Activated T-cell treated with anti-CD3 and anti-CD28 coated beads, Interleukin-2, amount 50 U/mL, for 4 hours (primary cell): Measurements from ENCODE around the gene MAD2L2. TPM values are rescaled to one million over a fixed set of nuclear protein-coding genes. Genes with fewer than 3 reads are reported as not detected.
A peak's percentile ranks its signal among the peaks of the same experiment; 100 is the strongest.

Source experiments
- ATAC-seq, 2 donors: fragments of 200-7000 bp; cut with Tn5 transposase; one replicate each; pipeline ENCODE4 v1.10.0; 2021
- DNase-seq: peaks from one replicate; pipeline ENCODE4 v3.0.0-alpha.2; 2020
- H3K27me3 Mint-ChIP-seq: one replicate; pipeline ENCODE4 v1.8.0; 2021; ENCODE audit warnings: low read depth, mixed read lengths
- H3K36me3 Mint-ChIP-seq: one replicate; pipeline ENCODE4 v1.8.0; 2022; ENCODE audit warnings: mixed read lengths; ENCODE audit not compliant: insufficient read depth
- H3K4me1 Mint-ChIP-seq: one replicate; pipeline ENCODE4 v1.8.0; 2021; ENCODE audit warnings: low read depth, mixed read lengths
- H3K4me3 Mint-ChIP-seq: one replicate; pipeline ENCODE4 v1.8.0; 2021; ENCODE audit warnings: mild to moderate bottlenecking, moderate library complexity, mixed read lengths
- H3K9me3 Mint-ChIP-seq: one replicate; pipeline ENCODE4 v1.8.0; 2021; ENCODE audit warnings: mixed read lengths
- total RNA-seq, 3 donors: library from RNA; stranded (reverse); gene quantifications; one replicate each; pipeline ENCODE4 v1.2.1, GENCODE V29; 2021

The MAD2L2 gene
- total RNA-seq, 3 donors from 2014 or later, result 60.7 to 67.1 (median 63.0) TPM

- no peak overlapping the region for H3K4me3 Mint-ChIP-seq
- DNase-seq (no peak), ATAC-seq (no peak)
- no peaks in the 10 kb centered on the region for H3K27me3 Mint-ChIP-seq
- H3K36me3 Mint-ChIP-seq, result peaks cover 3% of the 10 kb centered on the region
- H3K4me1 Mint-ChIP-seq, result peaks cover 9% of the 10 kb centered on the region
- H3K9me3 Mint-ChIP-seq, result no peaks in the 10 kb centered on the region
These were observed 22.4 kb downstream of the MAD2L2 start for GRCh38 chr1:11658542-11658941.

DNA sequence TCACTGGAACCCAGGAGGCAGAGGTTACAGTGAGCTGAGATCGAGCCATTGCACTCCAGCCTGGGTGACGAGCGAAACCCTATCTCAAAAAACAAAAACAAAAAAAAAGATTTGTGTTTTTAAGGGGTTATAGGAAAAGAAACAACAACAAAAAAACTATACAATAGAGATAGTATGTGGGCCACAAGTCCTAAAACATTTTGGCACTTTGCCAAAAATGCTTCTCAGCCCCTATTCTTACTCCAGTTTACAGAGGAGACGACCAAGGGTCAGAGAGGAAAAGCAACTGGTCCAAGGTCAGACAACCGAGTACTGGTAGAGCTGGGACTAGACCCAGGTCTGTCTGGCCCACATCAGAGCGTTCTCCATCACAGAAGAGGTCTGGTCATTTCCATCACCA, 23.3 kb downstream of the MAD2L2 start:
- no peak for ATAC-seq
- Mint-ChIP-seq H3K36me3 (peaks cover 3% of the 10 kb centered on the region), H3K9me3 (no peaks in the 10 kb centered on the region), H3K27me3 (no peaks in the 10 kb centered on the region), H3K4me1 (peaks cover 9% of the 10 kb centered on the region), H3K4me3 (no peak overlapping the region)
- DNase-seq, result no peak

- no peaks in the 10 kb centered on the region for H3K9me3 Mint-ChIP-seq
- peaks cover 20% of the 10 kb centered on the region for H3K4me1 Mint-ChIP-seq
- H3K4me3 Mint-ChIP-seq, result peak overlapping the region; percentile 79
- DNase-seq (no peak), ATAC-seq (peak; percentile 23 to 27)
- H3K36me3 Mint-ChIP-seq, result no peaks in the 10 kb centered on the region
- no peaks in the 10 kb centered on the region for H3K27me3 Mint-ChIP-seq
These were observed 25.8 kb downstream of the MAD2L2 start for GRCh38 chr1:11654939-11655808.

- Mint-ChIP-seq H3K4me3 (peak within 1 kb of the TSS; percentile 79), H3K27me3 (no peaks in the 10 kb centered on the region), H3K36me3 (no peaks in the 10 kb centered on the region), H3K4me1 (peaks cover 28% of the 10 kb centered on the region), H3K9me3 (no peaks in the 10 kb centered on the region)
- ATAC-seq (peak; percentile 84 to 85), DNase-seq (peak; percentile 64)
These were observed 26.6 kb downstream of the MAD2L2 start, which contains the start of the genes FBXO2 and FBXO44 for GRCh38 chr1:11654137-11654938. Gene FBXO2, minus strand, starts transcription at chr1:11654429. Its CDS starts 89 bp downstream, at chr1:11654340. Gene FBXO44, plus strand, starts transcription at chr1:11654877. Its CDS starts 959 bp downstream, at chr1:11655836.

- Mint-ChIP-seq H3K9me3 (no peaks in the 10 kb centered on the region), H3K27me3 (no peaks in the 10 kb centered on the region), H3K4me3 (peak overlapping the region; percentile 56), H3K4me1 (peaks cover 28% of the 10 kb centered on the region), H3K36me3 (no peaks in the 10 kb centered on the region)
- ATAC-seq (no peak), DNase-seq (no peak)
These were observed 27.1 kb downstream of the MAD2L2 start for GRCh38 chr1:11653861-11654136.

DNA sequence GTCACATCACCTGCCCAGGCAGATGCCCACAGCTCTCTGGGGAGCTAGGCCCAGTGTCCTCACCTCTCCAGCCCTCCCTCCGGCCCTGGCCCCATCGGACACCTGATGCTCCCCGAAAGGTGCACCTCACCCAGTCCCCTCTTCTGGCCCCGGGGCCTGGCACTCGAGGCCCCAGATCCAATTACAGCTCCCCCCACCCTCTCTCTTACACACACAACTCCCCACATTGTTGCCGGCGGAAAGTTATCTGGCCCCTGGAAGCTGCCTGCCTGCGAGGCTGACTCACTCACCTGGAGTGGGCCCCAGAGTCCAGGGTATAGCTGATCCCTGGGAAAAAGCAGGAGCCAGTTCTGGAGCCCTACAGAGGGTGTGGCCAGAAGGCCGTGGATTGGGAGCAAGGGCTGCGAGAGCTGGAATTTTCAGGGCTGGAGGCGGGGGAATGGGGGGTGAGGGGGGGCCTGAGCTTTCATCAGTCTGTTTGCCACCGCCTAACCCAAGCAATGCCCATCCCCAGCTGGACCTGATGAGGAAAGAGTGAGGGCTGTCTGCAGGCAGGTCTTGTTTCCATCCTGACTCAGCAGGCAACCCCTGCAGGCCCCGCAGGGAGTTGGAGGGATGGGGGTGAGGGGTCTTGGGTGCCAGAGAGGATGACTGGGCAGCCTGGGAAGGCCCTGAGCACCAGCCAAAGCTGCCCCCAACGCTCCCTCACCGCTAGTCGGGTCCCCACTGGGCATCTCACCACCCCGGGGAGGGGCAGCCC, 27.7 kb downstream of the MAD2L2 start:
- H3K4me1 Mint-ChIP-seq, result peaks cover 30% of the 10 kb centered on the region
- no peaks in the 10 kb centered on the region for H3K9me3 Mint-ChIP-seq

GRCh38 chr1:11652203-11652780, 28.7 kb downstream of the MAD2L2 start:
- no peaks in the 10 kb centered on the region for H3K27me3 Mint-ChIP-seq
- DNase-seq (no peak), ATAC-seq (no peak)
- peaks cover 30% of the 10 kb centered on the region for H3K4me1 Mint-ChIP-seq
- H3K4me3 Mint-ChIP-seq, result no peak overlapping the region
- no peaks in the 10 kb centered on the region for H3K9me3 Mint-ChIP-seq
- H3K36me3 Mint-ChIP-seq, result no peaks in the 10 kb centered on the region

More for the DNA sequence above, 27.7 kb downstream of the MAD2L2 start:
- peak overlapping the region; percentile 56 for H3K4me3 Mint-ChIP-seq
- H3K27me3 Mint-ChIP-seq, result no peaks in the 10 kb centered on the region
- DNase-seq (no peak), ATAC-seq (no peak)
- H3K36me3 Mint-ChIP-seq, result no peaks in the 10 kb centered on the region

GRCh38 chr1:11651017-11651416, 29.9 kb downstream of the MAD2L2 start:
- ATAC-seq (no peak), DNase-seq (no peak)
- Mint-ChIP-seq H3K36me3 (no peaks in the 10 kb centered on the region), H3K27me3 (no peaks in the 10 kb centered on the region), H3K4me3 (peak overlapping the region; percentile 78), H3K9me3 (no peaks in the 10 kb centered on the region), H3K4me1 (peaks cover 29% of the 10 kb centered on the region)

GRCh38 chr1:11650331-11650991, 30.5 kb downstream of the MAD2L2 start:
- DNase-seq (peak; percentile 64), ATAC-seq (peak; percentile 67 to 69)
- Mint-ChIP-seq H3K9me3 (no peaks in the 10 kb centered on the region), H3K36me3 (no peaks in the 10 kb centered on the region), H3K27me3 (no peaks in the 10 kb centered on the region), H3K4me1 (peaks cover 23% of the 10 kb centered on the region), H3K4me3 (peak overlapping the region; percentile 78)

DNA sequence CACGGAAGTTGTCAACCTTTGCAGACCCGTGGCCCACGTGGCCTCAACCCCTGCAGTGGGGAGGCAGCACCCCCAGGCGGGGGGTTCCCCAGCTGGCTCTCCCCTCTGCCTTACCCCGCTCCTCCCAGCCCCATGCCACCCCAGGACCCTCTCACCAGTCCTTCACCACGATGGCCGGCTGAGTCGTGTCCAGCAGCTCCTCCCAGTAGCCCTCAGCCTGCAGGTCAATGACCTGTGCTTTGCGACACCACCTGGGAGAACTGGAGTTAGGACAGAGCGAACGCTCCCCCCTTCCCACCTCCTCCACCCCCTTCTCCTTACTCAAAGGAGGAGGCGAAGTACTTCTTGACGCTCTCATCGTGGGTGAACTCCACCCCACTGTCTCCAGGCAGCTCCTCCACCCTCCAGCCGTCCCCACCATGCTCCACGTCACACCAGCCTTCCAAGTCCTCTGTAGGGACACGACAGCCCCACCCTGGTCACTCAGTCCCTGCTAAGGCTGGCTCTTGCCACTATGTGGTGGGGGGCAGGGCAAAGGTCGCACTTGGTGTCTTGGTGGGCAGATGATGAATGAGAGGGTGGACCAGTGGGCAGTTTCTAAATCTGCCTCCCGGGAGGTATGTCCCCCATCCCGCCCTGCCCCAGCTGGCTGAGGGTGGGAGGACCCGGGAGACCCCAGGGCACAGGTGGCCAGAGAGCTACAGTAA, 31.2 kb downstream of the MAD2L2 start:
- Mint-ChIP-seq H3K36me3 (no peaks in the 10 kb centered on the region), H3K9me3 (no peaks in the 10 kb centered on the region), H3K4me1 (peaks cover 21% of the 10 kb centered on the region), H3K4me3 (peak overlapping the region; percentile 33), H3K27me3 (no peaks in the 10 kb centered on the region)
- DNase-seq, result no peak
- no peak for ATAC-seq

GRCh38 chr1:11649237-11649623, 31.7 kb downstream of the MAD2L2 start:
- no peaks in the 10 kb centered on the region for H3K27me3 Mint-ChIP-seq
- ATAC-seq (no peak), DNase-seq (no peak)
- no peaks in the 10 kb centered on the region for H3K9me3 Mint-ChIP-seq
- no peaks in the 10 kb centered on the region for H3K36me3 Mint-ChIP-seq
- H3K4me1 Mint-ChIP-seq, result peaks cover 21% of the 10 kb centered on the region
- H3K4me3 Mint-ChIP-seq, result no peak overlapping the region

- Mint-ChIP-seq H3K4me3 (no peak overlapping the region), H3K27me3 (no peaks in the 10 kb centered on the region), H3K36me3 (no peaks in the 10 kb centered on the region), H3K4me1 (peaks cover 21% of the 10 kb centered on the region), H3K9me3 (no peaks in the 10 kb centered on the region)
- ATAC-seq (peak; percentile 46 to 63), DNase-seq (no peak)
These were observed 32.2 kb downstream of the MAD2L2 start for GRCh38 chr1:11648732-11649158.

DNA sequence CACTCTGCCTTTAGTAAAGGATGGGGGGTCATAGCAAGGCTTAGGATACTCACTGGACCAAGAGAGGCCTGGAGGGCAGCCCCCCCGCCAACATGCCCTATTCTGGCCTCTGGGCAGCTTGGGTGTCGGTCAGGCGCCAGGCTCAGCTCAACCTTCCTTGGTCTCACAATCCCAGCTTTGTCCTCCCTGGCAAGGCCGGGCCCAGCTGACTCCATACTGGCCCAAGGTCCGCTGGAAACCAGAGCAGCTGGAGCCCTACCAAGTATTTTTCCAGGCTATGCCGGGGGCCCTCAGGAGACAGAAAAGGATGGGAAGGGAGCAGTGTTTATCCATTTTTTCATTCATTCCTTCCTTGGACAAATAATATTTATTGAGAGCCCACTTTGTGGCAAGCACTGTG, 32.9 kb downstream of the MAD2L2 start:
- no peak for DNase-seq
- no peak for ATAC-seq
- H3K36me3 Mint-ChIP-seq, result no peaks in the 10 kb centered on the region
- H3K9me3 Mint-ChIP-seq, result no peaks in the 10 kb centered on the region
- H3K27me3 Mint-ChIP-seq, result no peaks in the 10 kb centered on the region
- no peak overlapping the region for H3K4me3 Mint-ChIP-seq
- H3K4me1 Mint-ChIP-seq, result peaks cover 21% of the 10 kb centered on the region
